Measurements from ENCODE around the gene PPP1R7.

PPP1R7 gene

GRCh38 chr2:241217320-241218031 is 67.2 kb downstream of the PPP1R7 start:
- TF ChIP-seq CTCF (IDR thresholded peaks at IDR 0.05; ENCODE audit: low read depth, low read length), result no peak
- no peaks in the 10 kb centered on the region for H3K9me3 ChIP-seq (ENCODE audit: severe bottlenecking)
- no peaks in the 10 kb centered on the region for H3K36me3 ChIP-seq
- no peak overlapping the region for H3K27ac ChIP-seq
- DNase-seq, result no peak
- H3K27me3 ChIP-seq (ENCODE audit: insufficient read depth, low read depth, severe bottlenecking), result no peaks in the 10 kb centered on the region
- H3K4me3 ChIP-seq (ENCODE audit: low read depth, low read length), result no peak overlapping the region

GRCh38 chr2:241218131-241219029 is 68.1 kb downstream of the PPP1R7 start:
- H3K36me3 ChIP-seq, result peaks cover 5% of the 10 kb centered on the region; the same call in 1 of the 2 replicates
- peak overlapping the region; percentile 84 for H3K4me3 ChIP-seq (ENCODE audit: low read depth, low read length)
- H3K9me3 ChIP-seq (ENCODE audit: severe bottlenecking), result no peaks in the 10 kb centered on the region
- DNase-seq, result peak; percentile 55
- TF ChIP-seq CTCF (IDR thresholded peaks at IDR 0.05; ENCODE audit: low read depth, low read length), result peak; percentile 57
- no peaks in the 10 kb centered on the region for H3K27me3 ChIP-seq (ENCODE audit: insufficient read depth, low read depth, severe bottlenecking)
- H3K27ac ChIP-seq, result peak overlapping the region; percentile 28; the same call in 1 of the 2 replicates

GRCh38 chr2:241219030-241219382 is 68.7 kb downstream of the PPP1R7 start:
- no peak for DNase-seq
- Histone ChIP-seq H3K9me3 (ENCODE audit: severe bottlenecking) (no peaks in the 10 kb centered on the region), H3K27ac (no peak overlapping the region), H3K36me3 (peaks cover 5% of the 10 kb centered on the region; the same call in 1 of the 2 replicates), H3K27me3 (ENCODE audit: insufficient read depth, low read depth, severe bottlenecking) (no peaks in the 10 kb centered on the region), H3K4me3 (ENCODE audit: low read depth, low read length) (peak overlapping the region; percentile 84)
- TF ChIP-seq CTCF (IDR thresholded peaks at IDR 0.05; ENCODE audit: low read depth, low read length), result no peak

GRCh38 chr2:241219856-241220356 is 69.6 kb downstream of the PPP1R7 start:
- Histone ChIP-seq H3K27me3 (ENCODE audit: insufficient read depth, low read depth, severe bottlenecking) (no peaks in the 10 kb centered on the region), H3K36me3 (peaks cover 5% of the 10 kb centered on the region; the same call in 1 of the 2 replicates), H3K9me3 (ENCODE audit: severe bottlenecking) (no peaks in the 10 kb centered on the region), H3K27ac (no peak overlapping the region), H3K4me3 (ENCODE audit: low read depth, low read length) (no peak overlapping the region)
- no peak for DNase-seq
- TF ChIP-seq CTCF (IDR thresholded peaks at IDR 0.05; ENCODE audit: low read depth, low read length), result no peak

- H3K36me3 ChIP-seq, result peaks cover 32% of the 10 kb centered on the region
- no peaks in the 10 kb centered on the region for H3K27me3 ChIP-seq (ENCODE audit: insufficient read depth, low read depth, severe bottlenecking)
- no peaks in the 10 kb centered on the region for H3K9me3 ChIP-seq (ENCODE audit: severe bottlenecking)
- TF ChIP-seq CTCF (IDR thresholded peaks at IDR 0.05; ENCODE audit: low read depth, low read length), result no peak
- H3K27ac ChIP-seq, result no peak overlapping the region
- H3K4me3 ChIP-seq (ENCODE audit: low read depth, low read length), result no peak overlapping the region
- no peak for DNase-seq
Measured at GRCh38 chr2:241223211-241224017, 73.1 kb downstream of the PPP1R7 start.

All from WERI-Rb-1 (cell line).